ENCODE measurements around the gene PRPF6.
"Not testable (repeated sequence)": the region's sequence is repeated elsewhere in the genome, so short reads cannot be mapped to it uniquely, and the experiment has no call there.

GRCh38 chr20:64012385-64013154 is 31.6 kb downstream of the PRPF6 start:
- not testable (repeated sequence) for TF ChIP-seq CTCF (conservative IDR thresholded peaks at IDR 0.05; ENCODE audit: low read length); EZH2phosphoT487 (IDR thresholded peaks at IDR 0.05; ENCODE audit: borderline replicate concordance)

Data from Loucy (cell line).